HG03565 (cell line): ENCODE data around the gene SIK3.
A peak's percentile ranks its signal among the peaks of the same experiment; 100 is the strongest.
"Not testable (repeated sequence)": the region's sequence is repeated elsewhere in the genome, so short reads cannot be mapped to it uniquely, and the experiment has no call there.

Experiments
- ATAC-seq: cut with Tn5 transposase; IDR thresholded peaks from one replicate; pipeline ENCODE4 v1.9.1; 2021; ENCODE audit warnings: mild to moderate bottlenecking, moderate library complexity; ENCODE audit not compliant: unreplicated experiment

Gene SIK3

DNA sequence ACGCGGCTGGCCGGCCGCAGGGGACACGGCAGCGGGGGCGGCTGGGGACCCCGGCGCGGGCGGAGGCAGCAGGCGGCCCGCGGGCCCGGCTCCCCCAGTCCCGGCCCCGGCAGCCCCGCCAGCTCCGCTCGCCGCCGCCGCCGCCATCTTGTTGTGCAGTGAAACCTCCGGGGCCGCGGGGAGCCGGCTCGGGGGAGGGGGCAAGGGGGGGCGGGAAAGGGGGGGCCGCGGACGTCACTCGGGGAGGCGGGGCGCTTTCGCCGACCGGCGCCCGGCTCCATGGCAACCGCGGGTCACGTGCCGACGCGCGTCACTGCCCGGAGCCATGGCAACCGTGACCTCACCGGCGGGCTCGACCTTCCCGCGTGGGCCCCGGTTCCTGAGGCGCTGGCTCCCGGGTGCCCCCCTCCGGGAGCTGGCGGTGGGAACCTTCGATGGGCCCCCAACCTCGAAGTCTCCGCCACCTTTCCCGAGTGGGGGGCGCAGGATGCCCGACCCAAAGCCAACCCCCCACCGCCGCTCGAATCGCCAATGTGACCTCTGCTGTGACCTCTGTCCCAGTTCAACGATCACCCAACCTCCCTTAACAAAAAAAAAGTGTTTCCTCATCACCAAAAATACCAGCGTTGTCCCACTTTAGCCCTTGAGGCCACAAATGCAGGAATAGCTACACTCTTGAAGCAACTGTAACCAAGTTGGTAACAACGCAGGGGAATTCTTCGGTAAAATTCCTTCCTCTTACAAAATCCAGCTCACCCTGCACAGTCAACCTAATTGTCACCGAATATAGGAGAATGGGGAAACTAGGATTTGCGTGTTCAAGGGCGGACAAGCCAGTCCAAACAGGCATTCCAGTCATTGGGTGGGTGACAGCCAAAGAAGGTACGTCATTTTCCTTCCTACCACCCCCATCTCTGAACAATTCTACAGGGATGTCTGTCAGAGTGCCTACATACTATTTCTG lies at the start of gene SIK3:
Gene SIK3 (minus strand): TSS at position 160 of the 964 bp plus-strand sequence. CDS start 13 bp downstream, at position 147.
- peak; percentile 65 for ATAC-seq

DNA sequence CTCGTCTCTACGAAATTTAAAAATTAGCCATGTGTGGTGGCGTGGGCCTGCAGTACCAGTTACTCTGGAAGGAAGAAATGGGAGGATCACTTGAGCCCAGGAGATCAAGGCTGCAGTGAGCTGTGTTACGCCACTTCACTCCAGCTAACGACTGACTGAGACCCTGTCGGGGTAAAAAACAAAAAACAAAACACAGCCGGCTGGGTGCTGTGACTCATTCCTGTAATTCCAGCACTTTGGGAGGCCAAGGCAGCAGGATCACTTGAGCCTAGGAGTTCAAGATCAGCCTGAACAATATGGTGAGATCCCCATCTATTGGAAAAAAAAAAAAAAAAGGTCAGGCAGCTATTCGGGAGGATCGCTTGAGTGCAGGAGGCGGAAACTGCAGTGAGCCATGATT lies 48.3 kb upstream of the SIK3 start:
- no peak for ATAC-seq

DNA sequence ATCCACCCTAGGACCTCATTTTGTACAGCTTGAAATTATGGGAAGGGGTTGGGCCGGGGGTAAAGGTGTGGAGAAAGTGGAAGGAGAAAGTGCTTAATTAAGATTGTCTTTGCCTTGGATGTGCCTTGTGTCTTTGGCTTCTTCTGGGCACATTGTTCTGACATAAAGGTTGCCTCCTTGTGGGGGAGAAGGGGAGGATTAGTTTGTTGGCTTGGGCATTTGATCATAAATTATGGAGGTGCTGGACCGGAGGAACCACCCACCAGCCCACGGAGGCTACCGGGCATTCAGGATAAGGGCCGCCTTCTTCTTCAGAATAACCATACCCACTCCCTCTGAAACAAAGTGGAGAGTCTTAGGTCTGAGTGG lies 47.1 kb upstream of the SIK3 start:
- no peak for ATAC-seq

DNA sequence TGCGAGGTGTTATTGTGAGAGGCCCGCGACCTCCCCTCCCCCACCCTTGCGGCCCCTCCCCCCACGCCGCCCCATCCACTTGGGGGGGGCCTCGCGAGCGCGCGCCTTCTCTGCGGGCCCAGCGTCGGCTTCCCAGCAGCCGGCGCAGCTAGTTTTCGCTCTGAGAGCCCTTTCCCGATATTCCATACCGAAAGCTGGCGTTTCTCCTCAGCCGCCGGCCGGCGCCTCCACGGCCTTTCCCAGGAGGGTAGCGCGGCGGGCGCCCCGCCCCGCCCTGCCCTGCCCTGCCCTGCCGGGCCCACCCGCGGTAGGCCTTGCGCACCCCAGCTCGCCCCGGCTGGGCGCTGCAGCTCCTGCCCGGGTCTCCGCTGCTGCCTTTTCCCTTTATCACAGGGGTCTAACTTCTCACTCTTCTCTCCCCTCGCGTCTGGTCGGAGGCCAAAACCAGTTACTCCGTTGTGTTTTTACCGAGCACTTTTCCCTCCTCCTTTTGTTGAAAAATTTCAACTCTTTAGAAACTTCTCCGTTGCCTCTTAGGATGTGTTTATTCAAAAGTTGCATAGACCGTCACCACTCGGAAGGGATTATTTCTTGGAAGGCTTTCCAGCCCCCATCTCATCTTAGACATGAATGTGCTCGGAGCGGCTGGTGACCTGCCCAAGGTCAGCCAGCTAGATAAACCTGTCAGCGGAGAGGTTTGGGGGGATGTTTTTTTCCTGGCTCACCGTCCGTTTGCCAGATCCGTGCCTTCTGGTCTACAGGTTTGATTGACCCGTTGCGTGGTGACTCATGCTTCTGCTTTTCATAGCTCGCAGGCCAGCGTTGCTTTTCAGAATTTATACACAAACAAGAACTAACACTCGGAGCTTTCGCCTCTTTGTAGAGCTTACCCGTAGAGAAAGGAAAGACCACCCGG lies 46.5 kb upstream of the SIK3 start:
- ATAC-seq: peak; percentile 25

DNA sequence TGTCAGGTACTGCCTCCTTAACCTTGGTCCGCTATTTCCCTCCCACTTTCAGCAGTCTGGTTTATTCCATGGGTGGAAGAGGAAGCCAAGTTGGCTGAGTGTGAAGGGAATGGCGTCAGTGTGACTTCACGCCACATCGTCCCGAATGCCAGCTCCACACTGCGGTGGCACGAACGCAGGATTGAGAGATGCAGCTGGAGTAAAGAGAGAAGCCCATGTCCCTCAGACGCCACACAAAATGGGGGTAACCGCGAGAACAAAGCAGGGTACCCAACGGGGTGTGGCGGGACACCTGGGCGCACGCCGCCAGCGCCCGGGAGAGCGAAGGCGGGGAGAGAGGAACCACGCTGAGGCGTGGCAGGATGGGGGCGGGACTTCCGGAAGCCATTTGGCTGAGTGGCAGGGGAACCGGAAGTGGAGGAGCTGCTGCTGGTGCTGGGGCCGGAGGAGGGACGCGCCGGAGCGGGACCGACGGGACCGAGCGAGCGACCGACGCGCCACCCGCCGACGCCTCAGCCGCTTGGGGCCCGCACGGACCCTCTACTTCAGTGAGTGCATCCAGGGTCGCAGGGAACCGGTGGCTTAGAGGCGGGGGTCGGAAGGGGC lies 45.7 kb upstream of the SIK3 start, which contains the start of gene PAFAH1B2:
Gene PAFAH1B2 (plus strand): TSS at position 417 of the 606 bp plus-strand sequence. CDS start 8,161 bp downstream, outside the sequence.
- peak; percentile 89 for ATAC-seq

DNA sequence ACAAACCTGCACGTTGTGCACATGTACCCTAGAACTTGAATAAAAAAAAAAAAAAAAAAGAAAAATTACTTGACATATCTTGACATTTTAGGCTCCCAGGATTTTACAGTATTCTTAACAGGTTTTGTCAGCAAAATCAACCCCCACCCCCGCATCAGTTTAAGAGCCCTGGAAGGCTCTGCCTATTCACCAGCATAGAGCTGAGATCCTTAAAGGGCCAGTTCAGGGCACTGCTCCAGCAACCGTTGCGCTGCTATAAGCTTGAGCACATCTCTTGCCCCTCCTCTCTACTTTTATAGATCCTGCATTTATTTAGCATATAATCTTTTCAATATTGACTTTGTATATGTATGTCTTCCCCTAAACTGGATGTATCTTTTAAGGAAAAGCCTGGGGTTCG lies 45.2 kb upstream of the SIK3 start:
- peak; percentile 15 for ATAC-seq

DNA sequence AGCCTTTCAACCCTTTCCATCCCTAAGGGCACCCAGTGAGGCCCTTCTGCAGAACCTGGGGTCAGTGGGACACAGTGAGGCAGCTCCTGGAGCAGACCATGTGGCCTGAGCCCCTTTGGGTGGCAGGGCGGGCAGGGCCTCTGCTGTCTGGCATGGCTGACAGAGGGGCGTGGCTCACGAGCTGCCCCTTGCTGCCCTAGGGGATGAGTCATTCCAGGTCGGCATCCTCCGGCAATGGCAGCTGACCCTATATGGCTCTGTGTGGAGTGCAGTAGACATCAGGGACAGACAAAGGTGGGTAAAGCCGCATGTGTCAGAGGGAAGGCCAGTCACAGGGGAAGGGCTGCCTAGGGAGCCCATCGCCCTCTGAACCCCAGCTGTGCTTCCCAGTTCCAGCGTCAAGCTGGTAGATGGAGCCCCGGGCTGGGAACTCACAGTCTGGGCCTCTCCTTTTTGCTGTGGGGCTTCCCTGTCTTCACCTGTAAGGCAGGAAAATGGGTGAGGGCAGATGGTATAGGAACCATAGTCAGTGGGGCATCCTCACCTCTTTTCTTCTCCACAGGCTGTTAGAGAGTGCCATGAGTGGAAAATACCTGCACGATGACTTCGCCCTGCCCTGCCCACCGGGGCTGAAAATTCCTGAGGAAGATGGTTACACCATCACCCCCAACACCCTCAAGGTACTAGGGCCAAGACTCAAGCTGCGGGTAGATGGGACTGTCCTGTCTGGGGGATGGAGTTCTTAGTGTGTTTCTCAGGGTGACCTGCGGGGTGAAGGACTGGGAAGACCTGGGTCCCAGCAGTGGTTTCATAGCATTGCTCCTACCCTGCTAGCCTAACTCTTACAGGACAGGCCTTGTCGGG lies 39.2 kb upstream of the SIK3 start:
- ATAC-seq: not testable (repeated sequence)

DNA sequence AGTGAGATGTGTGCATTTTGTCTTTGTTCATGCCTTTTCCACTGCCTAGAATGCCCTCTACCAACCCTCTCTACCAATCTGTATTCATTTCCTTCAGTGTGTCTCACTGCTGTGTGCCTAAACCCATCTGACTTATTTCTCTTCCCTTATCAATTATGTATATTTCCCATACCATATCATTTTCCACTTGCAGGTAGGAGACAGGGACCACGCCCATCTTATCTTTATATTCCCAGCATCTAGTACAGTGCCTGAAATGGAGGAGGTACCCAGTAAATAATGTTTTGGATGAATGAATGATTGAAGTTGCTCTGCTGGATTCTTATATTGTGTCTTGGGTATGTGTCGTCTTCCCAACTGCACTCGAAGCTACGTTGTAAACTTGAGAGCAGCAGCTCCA lies 36.8 kb upstream of the SIK3 start:
- ATAC-seq: not testable (repeated sequence)

DNA sequence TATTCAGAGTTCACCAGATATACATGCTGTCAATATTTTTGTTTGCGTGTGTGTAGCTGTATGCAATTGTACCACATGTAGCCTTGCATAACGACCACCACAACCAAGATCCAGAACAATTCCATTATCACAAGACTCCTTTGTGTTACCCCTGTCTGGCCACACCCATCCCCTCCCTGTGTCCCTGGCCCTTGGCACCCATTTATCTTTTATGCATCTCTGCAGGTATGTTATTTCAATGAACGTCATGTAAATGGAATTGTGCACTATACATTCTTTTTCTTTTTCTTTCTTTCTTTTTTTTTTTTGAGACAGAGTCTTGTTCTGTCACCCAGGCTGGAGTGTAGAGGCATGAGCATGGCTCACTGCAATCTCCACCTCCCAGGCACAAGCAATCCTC lies 36.2 kb upstream of the SIK3 start:
- ATAC-seq: no peak

DNA sequence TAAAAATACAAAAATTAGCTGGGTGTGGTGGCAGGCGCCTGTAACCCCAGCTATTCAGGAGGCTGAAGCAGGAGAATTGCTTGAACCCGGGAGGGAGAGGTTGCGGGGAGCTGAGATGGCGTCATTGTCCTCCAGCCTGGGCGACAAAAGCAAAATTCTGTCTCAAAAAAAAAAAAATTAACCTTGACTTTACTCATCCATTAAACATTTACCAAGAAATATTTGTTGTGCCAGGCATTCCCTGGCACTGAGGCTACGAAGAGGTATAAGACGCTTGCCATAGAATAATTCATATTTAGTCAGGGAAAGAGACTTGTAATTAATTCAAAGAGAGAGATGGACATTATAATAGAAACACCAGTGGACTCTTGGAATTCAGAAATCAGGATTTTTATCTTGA lies 32.7 kb upstream of the SIK3 start:
- ATAC-seq: no peak

DNA sequence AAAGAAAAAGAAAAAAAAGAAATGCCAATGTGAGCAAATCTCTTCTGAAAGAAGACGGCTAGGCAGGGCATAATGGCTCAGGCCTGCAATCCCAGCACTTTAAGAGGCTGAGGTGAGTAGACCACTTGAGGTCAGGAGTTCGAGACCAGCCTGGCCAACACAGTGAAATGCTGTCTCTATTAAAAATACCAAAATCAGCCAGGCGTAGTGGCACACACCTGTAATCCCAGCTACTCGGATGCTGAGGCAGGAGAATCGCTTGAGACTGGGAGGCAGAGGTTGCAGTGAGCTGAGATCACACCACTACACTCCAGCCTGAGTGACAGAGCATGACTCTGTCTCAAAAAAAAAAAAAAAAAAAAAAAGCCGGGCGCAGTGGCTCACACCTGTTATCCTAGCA lies 32.2 kb upstream of the SIK3 start:
- not testable (repeated sequence) for ATAC-seq

DNA sequence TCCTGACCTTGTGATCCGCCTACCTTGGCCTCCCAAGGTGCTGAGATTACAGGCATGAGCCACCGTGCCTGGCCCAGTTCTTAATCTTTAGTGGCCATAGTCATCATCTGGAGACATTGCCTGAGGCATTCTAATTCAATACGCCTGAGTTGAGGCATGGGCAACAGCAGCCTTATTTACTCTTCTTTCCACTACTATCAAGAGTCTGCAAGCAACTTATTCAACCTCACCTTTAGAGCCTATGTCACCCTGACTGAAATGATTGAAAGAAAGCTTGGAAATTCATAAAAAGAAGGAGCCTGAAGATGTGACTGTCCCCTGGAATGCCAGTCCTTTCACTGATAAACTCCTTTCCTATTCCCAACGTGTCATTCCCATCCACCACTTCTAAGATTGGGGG lies 30.1 kb upstream of the SIK3 start:
- no peak for ATAC-seq

DNA sequence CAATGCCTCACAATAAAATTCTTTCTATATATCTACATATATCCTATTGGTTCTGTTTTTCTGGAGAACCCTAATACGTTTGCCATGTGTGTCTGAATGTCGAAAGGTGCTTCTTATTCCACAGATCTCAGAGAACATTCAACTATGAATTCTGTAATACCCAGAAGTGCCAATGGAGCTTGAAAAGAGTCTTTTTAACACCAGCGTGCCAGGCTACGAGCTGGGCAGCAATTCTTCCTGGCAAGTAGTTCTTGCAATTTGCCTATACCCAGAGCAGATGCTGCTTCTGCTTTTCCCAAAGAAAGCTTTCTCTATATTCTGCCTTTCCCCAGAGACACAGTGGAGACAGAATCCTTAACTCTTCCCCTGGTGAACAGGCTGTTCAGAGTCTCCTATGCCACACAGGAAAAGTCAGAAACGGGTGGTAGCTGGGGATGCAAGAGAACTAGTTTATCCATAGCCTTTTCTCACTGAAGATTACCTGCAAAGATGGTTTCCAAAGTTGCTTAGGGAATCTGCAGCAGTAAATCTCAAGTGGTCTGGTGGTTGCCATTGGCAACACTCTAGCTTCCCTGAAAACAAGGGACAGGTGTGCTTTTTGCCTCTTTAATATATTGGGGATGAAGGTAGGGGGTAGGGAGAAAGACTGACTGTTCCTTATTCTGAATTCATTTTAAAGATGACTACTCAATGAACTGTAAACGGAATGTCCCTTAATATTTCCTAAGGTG lies 29.1 kb upstream of the SIK3 start:
- no peak for ATAC-seq

DNA sequence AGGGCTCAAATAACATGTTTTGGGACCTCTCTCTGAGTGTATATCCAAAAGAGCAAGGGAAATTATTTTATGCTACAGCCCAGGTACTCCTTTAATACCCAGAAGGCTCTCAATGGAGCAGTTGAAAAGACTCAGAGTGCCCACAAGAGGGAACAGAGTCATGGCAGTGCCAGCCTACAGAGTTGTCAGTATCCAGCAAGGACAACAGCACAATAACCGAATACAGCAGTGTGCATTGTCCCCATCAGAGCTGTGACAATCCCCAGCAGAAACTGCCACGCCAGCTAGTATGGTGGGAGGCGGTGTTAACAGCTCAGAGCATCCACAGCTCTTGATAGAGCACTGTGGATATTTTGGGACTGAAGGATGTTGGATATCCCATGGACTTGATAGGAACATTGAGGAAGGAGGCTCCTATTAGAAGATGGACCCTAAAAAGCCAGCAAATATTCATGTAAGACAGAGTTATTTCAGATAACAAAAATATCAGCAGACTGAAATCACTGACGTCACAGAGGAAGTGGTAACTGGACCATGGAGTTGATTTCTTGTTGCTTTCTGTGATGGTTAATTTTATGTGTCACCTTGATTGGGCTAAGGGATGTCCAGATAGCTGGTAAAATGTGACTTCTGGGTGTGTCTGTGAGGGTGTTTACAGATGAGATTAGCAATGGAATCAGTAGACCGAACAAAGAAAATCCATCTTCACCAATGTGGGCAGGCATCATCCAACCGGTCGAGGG lies 28.2 kb upstream of the SIK3 start:
- no peak for ATAC-seq

DNA sequence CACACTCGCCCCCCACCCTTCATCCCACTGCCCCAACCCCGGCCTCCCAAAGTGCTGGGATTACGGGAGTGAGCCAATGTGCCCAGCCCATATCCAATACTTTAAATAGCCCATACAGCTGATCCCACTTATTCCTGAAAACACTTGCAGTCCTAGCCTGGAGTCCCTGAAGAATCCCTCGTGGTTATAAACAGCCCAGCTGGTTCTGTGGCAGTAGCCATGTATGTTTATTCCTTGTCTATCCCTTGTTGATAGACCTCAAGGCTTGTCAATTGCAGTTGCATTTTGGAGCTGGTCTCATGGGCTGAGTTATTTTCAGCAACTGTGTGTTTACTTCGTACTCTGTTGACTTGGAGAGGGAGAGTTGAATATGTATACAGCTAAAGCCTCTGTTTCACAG lies 24.3 kb upstream of the SIK3 start:
- ATAC-seq: no peak

DNA sequence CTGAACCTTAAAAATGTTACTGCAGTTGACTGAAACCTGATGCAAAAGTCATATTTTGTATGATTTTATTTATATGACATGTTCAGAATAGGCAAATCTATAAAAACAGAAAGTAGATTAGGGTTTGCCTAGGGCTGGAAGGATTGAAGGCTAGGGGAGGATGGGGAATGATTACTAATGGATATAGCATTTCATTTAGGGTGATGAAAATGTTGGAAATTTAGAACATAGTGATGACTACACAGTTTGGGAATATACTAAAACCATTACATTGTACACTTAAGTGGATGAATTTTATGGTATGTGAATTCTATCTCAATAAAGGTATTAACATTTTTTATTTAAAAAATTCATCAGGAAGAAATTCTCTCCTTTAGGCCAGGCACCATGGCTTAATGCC lies 22.9 kb upstream of the SIK3 start:
- ATAC-seq: no peak

DNA sequence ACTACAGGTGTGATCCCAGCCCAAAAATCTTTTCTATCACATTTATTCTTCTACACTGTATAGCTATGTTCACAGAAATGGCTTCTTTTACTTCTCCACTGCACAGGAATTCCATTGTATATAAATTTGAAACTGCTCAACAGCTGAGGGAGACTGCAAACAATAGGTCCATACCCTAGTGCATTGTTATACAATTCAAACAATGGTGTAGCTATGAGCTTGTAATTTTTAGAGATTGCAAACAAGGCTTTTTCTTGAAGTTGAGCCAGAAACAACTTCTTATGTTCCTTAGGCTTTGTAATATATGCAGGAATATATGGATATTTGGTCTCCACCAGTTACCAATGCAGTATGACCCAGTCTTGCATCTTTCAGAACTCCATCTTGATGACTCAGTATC lies 19.5 kb upstream of the SIK3 start:
- no peak for ATAC-seq

DNA sequence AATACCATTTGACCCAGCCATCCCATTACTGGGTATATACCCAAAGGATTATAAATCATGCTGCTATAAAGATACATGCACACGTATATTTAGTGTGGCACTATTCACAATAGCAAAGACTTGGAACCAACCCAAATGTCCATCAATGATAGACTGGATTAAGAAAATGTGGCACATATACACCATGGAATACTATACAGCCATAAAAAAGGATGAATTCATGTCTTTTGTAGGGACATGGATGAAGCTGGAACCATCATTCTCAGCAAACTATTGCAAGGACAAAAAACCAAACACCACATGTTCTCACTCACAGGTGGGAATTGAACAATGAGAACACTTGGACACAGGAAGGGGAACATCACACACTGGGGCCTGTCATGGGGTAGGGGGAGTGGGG lies 14.7 kb upstream of the SIK3 start:
- not testable (repeated sequence) for ATAC-seq

DNA sequence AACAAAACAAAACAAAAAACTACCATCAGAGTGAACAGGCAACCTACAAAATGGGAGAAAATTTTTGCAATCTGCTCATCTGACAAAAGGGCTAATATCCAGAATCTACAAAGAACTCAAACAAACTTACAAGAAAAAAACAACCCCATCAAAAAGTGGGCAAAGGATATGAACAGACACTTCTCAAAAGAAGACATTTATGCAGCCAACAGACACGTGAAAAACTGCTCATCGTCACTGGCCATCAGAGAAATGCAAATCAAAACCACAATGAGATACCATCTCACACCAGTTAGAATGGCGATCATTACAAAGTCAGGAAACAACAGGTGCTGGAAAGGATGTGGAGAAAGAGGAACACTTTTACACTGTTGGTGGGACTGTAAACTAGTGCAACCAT lies 14.3 kb upstream of the SIK3 start:
- ATAC-seq: not testable (repeated sequence)
